ENCODE measurements around the gene PXN.

- TF ChIP-seq POLR2A (IDR thresholded peaks at IDR 0.05) (no peak), CTCF (IDR thresholded peaks at IDR 0.05) (no peak)
These were observed 17.8 kb upstream of the PXN start for GRCh38 chr12:120283318-120283717.
